ENCODE results near the gene DENND1A. TPM values are rescaled to one million over a fixed set of nuclear protein-coding genes. Genes with fewer than 3 reads are reported as not detected.
"Not testable (repeated sequence)": the region's sequence is repeated elsewhere in the genome, so short reads cannot be mapped to it uniquely, and the experiment has no call there.

The DENND1A gene
- total RNA-seq (ENCODE audit: low replicate concordance) = 12.8 and 19.9 TPM in 2 replicates
- long read RNA-seq, partial matches to known transcripts = 0 of 3 reads
- long read RNA-seq, other reads (novel, unspliced or antisense) = 3 of 3 reads

- TF ChIP-seq CTCF (conservative IDR thresholded peaks at IDR 0.05) = no peak
- Mint-ChIP-seq H3K36me3 (peaks cover 3% of the 10 kb centered on the region), H3K9me3 (peaks cover 2% of the 10 kb centered on the region), H3K4me3 (peak within 1 kb of the TSS; percentile 92), H3K4me1 (ENCODE audit: unreplicated experiment) (peaks cover 37% of the 10 kb centered on the region), H3K27ac (peak within 1 kb of the TSS; percentile 73), H3K27me3 (peaks cover 36% of the 10 kb centered on the region)
- peak; percentile 95 for DNase-seq (ENCODE audit: extremely low spot score, unreplicated experiment)
Observed at GRCh38 chr9:123929870-123930831, at the start of gene DENND1A. Gene DENND1A, minus strand, starts transcription at chr9:123930126. Its CDS starts 221 bp downstream, at chr9:123929905.

- H3K27me3 Mint-ChIP-seq = peaks cover 66% of the 10 kb centered on the region
- no peaks in the 10 kb centered on the region for H3K36me3 Mint-ChIP-seq
- H3K4me1 Mint-ChIP-seq (ENCODE audit: unreplicated experiment) = no peaks in the 10 kb centered on the region
- H3K27ac Mint-ChIP-seq = no peak overlapping the region
- no peaks in the 10 kb centered on the region for H3K9me3 Mint-ChIP-seq
- H3K4me3 Mint-ChIP-seq = no peak overlapping the region
- DNase-seq (ENCODE audit: extremely low spot score, unreplicated experiment) = no peak
- no peak for TF ChIP-seq CTCF (conservative IDR thresholded peaks at IDR 0.05)
Observed at GRCh38 chr9:123978981-123979380, 49.1 kb upstream of the DENND1A start.

GRCh38 chr9:123976579-123976978, 46.7 kb upstream of the DENND1A start:
- H3K4me3 Mint-ChIP-seq; H3K36me3 Mint-ChIP-seq; H3K9me3 Mint-ChIP-seq; H3K4me1 Mint-ChIP-seq (ENCODE audit: unreplicated experiment); H3K27ac Mint-ChIP-seq; DNase-seq (ENCODE audit: extremely low spot score, unreplicated experiment): not testable (repeated sequence)
- peaks cover 44% of the 10 kb centered on the region for H3K27me3 Mint-ChIP-seq

- no peak for TF ChIP-seq CTCF (conservative IDR thresholded peaks at IDR 0.05)
- Mint-ChIP-seq H3K9me3 (no peaks in the 10 kb centered on the region), H3K36me3 (no peaks in the 10 kb centered on the region), H3K27ac (no peak overlapping the region), H3K27me3 (peaks cover 37% of the 10 kb centered on the region), H3K4me1 (ENCODE audit: unreplicated experiment) (no peaks in the 10 kb centered on the region), H3K4me3 (no peak overlapping the region)
- DNase-seq (ENCODE audit: extremely low spot score, unreplicated experiment) = no peak
Observed at GRCh38 chr9:123975871-123976270, 45.9 kb upstream of the DENND1A start.

GRCh38 chr9:123974471-123974870, 44.5 kb upstream of the DENND1A start:
- H3K9me3 Mint-ChIP-seq = no peaks in the 10 kb centered on the region
- no peak overlapping the region for H3K27ac Mint-ChIP-seq
- no peaks in the 10 kb centered on the region for H3K36me3 Mint-ChIP-seq
- H3K4me1 Mint-ChIP-seq (ENCODE audit: unreplicated experiment) = no peaks in the 10 kb centered on the region
- no peak for DNase-seq (ENCODE audit: extremely low spot score, unreplicated experiment)
- peaks cover 30% of the 10 kb centered on the region for H3K27me3 Mint-ChIP-seq
- no peak for TF ChIP-seq CTCF (conservative IDR thresholded peaks at IDR 0.05)
- H3K4me3 Mint-ChIP-seq = no peak overlapping the region

DNA sequence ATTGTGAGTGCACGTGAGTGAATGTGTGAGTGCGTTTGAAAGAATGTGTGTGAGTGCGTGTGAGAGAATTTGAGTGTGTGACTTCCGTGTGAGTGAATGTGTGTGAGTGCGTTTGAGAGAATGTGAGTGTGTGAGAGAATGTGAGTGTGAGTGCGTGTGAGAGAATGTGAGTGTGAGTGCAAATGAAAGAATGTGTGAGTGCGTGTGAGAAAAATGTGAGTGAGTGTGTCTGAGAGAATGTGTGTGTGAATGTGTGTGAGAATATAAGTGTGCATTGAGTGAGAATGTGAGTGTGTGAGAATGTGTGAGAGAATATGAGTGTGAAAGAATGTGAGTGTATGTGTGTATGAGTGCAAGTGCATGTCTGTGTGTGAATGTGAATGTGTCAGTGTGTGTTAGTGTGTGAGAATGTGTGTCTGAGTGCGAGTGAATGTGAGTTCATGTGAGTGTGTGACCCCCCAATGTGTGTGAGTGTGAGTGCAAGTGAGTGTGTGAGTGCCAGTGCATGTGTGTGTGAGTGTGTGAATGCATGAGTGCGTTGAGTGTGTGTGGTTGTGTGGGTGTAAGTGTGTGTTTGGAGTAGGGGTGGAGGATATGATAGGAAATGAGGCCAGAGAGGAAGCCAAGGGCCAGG, 43.8 kb upstream of the DENND1A start:
- no peaks in the 10 kb centered on the region for H3K4me1 Mint-ChIP-seq (ENCODE audit: unreplicated experiment)
- H3K27me3 Mint-ChIP-seq = peaks cover 25% of the 10 kb centered on the region
- TF ChIP-seq CTCF (conservative IDR thresholded peaks at IDR 0.05) = no peak
- no peaks in the 10 kb centered on the region for H3K9me3 Mint-ChIP-seq
- H3K27ac Mint-ChIP-seq = no peak overlapping the region
- no peak for DNase-seq (ENCODE audit: extremely low spot score, unreplicated experiment)
- H3K36me3 Mint-ChIP-seq = no peaks in the 10 kb centered on the region
- no peak overlapping the region for H3K4me3 Mint-ChIP-seq
